Gastrocnemius medialis (tissue), 4 donors: Measurements from ENCODE around the gene CCDC171. TPM values are rescaled to one million over a fixed set of nuclear protein-coding genes. Genes with fewer than 3 reads are reported as not detected.

ENCODE experiments used
- ATAC-seq, 2 donors: fragments of 150-250 bp; one replicate each; pipeline ENCODE4 v1.9.1; 2016
- DNase-seq, 2 donors: peaks; one replicate each; pipeline ENCODE4 v3.0.0-alpha.2; 2019
- H3K27ac ChIP-seq, 4 donors: fragments of 200-600 bp; sonication (generic); 1 replicate in 1 of 4; 2 replicates in 3 of 4; pipeline ENCODE4 v1.5.1; 2016 to 2018; ENCODE audit warnings: mild to moderate bottlenecking in 2 of 4, moderate library complexity in 1 of 4
- H3K27me3 ChIP-seq, 3 donors: fragments of 200-600 bp; sonication (generic) in 2 of 3; 1 replicate in 1 of 3; 2 replicates in 2 of 3; pipeline versions ENCODE4 v1.5.1 to v1.6.0; 2016 to 2019; ENCODE audit warnings: mild to moderate bottlenecking in 1 of 3, moderate library complexity in 1 of 3
- H3K36me3 ChIP-seq, 2 donors: fragments of 200-600 bp; sonication (generic) in 1 of 2; one replicate each; pipeline ENCODE4 v1.5.1; 2017 to 2018
- H3K4me1 ChIP-seq, 2 donors: fragments of 200-600 bp; sonication (generic) in 1 of 2; one replicate each; pipeline ENCODE4 v1.5.1; 2016 to 2017; ENCODE audit warnings: mild to moderate bottlenecking in 2 of 2
- H3K4me3 ChIP-seq, 4 donors: fragments of 200-600 bp; sonication (generic) in 3 of 4; 1 replicate in 1 of 4; 2 replicates in 3 of 4; pipeline ENCODE4 v1.5.1; 2016 to 2019; ENCODE audit warnings: mild to moderate bottlenecking in 2 of 4
- H3K9me3 ChIP-seq, 3 donors: fragments of 200-600 bp; sonication (generic) in 2 of 3; 1 replicate in 1 of 3; 2 replicates in 2 of 3; pipeline ENCODE4 v1.5.1; 2016 to 2019
- POLR2A ChIP-seq, 2 donors: fragments of 450-650 bp; IDR thresholded peaks; one replicate each; pipeline ENCODE4 v1.6.1; 2017; ENCODE audit warnings: antibody characterized with exemption in 2 of 2, mild to moderate bottlenecking in 2 of 2, moderate library complexity in 2 of 2
- in situ Hi-C, 4 donors: fragments of 200-750 bp; cut with MboI; loops; one replicate each; pipeline versions ENCODE4 v1.15.0 to v1.8.0; 2017; ENCODE audit warnings: low sequenced_read_pairs in 4 of 4
- intact Hi-C: fragments of 100-400 bp; cut with DNase I; formaldehyde crosslinking; loops from one replicate; pipeline ENCODE4 v1.15.1; 2023; ENCODE audit warnings: low total_unique reads
- total RNA-seq, 4 donors: library from RNA; depleted of rRNA; stranded (reverse); fragments of >200 nt; gene quantifications; one replicate each; pipeline versions ENCODE4 v1.1.0 to v1.2.3, GENCODE V29; 2016
- TF ChIP-seq, protein P1 (sequence below), 5 experiments: fragments of 450-650 bp in 3 of 5; fragments of 200-600 bp in 2 of 5; sonication (generic) in 2 of 5; IDR thresholded peaks in 4 of 5; conservative IDR thresholded peaks in 1 of 5; 1 replicate in 4 of 5; 2 replicates in 1 of 5; pipeline ENCODE4 v1.5.1; 2016 to 2019; ENCODE audit warnings: antibody characterized with exemption in 5 of 5, mild to moderate bottlenecking in 3 of 5, moderate library complexity in 3 of 5

Gene CCDC171
- total RNA-seq = 1 to 10 TPM in 3 of 4 donors, under 1 TPM in 1; 0.61 to 1.7 (median 1.3) TPM

GRCh38 chr9:15552636-15553527, at the start of gene CCDC171:
Gene CCDC171 (plus strand): TSS chr9:15553043. CDS start chr9:15564089, 11,046 bp downstream.
- intact Hi-C loops (loop anchor here (1.0 to 5.0 kb wide), 3 partner anchors 42 to 246 kb away; partner anchors contain the start of genes SNAPC3 and TTC39B), in situ Hi-C loops (no loop called here)
- H3K27ac ChIP-seq = peak within 1 kb of the TSS; percentile 68 to 80 (median 76)
- no peaks in the 10 kb centered on the region for H3K36me3 ChIP-seq
- ATAC-seq (peak; percentile 95 to 96), DNase-seq (peak; percentile 81 to 86)
- H3K9me3 ChIP-seq = no peaks in the 10 kb centered on the region
- no peaks in the 10 kb centered on the region for H3K27me3 ChIP-seq
- H3K4me3 ChIP-seq = peak within 1 kb of the TSS; percentile 69 to 90 (median 83)
- TF ChIP-seq, protein P1, sequence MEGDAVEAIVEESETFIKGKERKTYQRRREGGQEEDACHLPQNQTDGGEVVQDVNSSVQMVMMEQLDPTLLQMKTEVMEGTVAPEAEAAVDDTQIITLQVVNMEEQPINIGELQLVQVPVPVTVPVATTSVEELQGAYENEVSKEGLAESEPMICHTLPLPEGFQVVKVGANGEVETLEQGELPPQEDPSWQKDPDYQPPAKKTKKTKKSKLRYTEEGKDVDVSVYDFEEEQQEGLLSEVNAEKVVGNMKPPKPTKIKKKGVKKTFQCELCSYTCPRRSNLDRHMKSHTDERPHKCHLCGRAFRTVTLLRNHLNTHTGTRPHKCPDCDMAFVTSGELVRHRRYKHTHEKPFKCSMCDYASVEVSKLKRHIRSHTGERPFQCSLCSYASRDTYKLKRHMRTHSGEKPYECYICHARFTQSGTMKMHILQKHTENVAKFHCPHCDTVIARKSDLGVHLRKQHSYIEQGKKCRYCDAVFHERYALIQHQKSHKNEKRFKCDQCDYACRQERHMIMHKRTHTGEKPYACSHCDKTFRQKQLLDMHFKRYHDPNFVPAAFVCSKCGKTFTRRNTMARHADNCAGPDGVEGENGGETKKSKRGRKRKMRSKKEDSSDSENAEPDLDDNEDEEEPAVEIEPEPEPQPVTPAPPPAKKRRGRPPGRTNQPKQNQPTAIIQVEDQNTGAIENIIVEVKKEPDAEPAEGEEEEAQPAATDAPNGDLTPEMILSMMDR (IDR thresholded peaks at IDR 0.05 in 4 of 5, conservative IDR thresholded peaks at IDR 0.05 in 1 of 5) = no peak
- peak; percentile 31 to 46 for TF ChIP-seq POLR2A (IDR thresholded peaks at IDR 0.05)
- H3K4me1 ChIP-seq = no peaks in the 10 kb centered on the region

DNA sequence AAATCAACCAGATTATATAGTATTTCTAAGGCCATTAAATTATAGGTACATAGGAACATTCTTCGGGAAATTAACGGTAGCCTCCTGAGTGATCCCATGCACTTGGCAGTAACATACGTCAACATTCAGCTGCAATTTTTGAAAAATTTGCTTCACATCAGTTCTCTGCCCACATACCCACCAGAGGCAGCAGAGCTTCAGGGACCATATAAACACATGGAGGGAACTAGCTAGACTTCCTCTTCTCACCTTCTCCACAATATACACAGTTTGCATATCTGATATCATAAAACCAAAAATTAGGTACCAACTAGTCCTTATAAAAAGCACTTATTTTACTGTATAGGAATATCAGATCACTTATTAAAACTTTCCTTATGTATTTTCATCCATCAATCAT, 46.9 kb upstream of the CCDC171 start:
- in situ Hi-C loops = no loop called here
- ATAC-seq = no peak
- peaks cover 0 to 18% of the 10 kb centered on the region in 2 donors for H3K36me3 ChIP-seq
- intact Hi-C loops = no loop called here
- no peak for TF ChIP-seq POLR2A (IDR thresholded peaks at IDR 0.05)
- TF ChIP-seq, protein P1 (IDR thresholded peaks at IDR 0.05 in 4 of 5, conservative IDR thresholded peaks at IDR 0.05 in 1 of 5) = no peak
- H3K27ac ChIP-seq = no peak overlapping the region
- no peak for DNase-seq
- no peaks in the 10 kb centered on the region for H3K9me3 ChIP-seq
- no peaks in the 10 kb centered on the region for H3K27me3 ChIP-seq
- H3K4me1 ChIP-seq = peaks cover 0 to 11% of the 10 kb centered on the region in 2 donors
- H3K4me3 ChIP-seq = no peak overlapping the region

- intact Hi-C loops = loop anchor here (2.0 to 5.0 kb wide), 2 partner anchors 87 to 203 kb away; partner anchors contain the start of genes SNAPC3 and TTC39B
- ATAC-seq = peak; percentile 79 to 82
- in situ Hi-C loops = no loop called here
Observed at GRCh38 chr9:15509931-15510788, 42.7 kb upstream of the CCDC171 start.

More at GRCh38 chr9:15509931-15510788, 42.7 kb upstream of the CCDC171 start:
- no peaks in the 10 kb centered on the region for H3K27me3 ChIP-seq
- H3K36me3 ChIP-seq = peaks cover 0 to 12% of the 10 kb centered on the region in 2 donors
- DNase-seq = peak in 1 of 2 donors; percentile 14
- peaks cover 5 to 18% of the 10 kb centered on the region in 2 donors for H3K4me1 ChIP-seq
- H3K27ac ChIP-seq = peak overlapping the region; percentile 75 to 92 (median 89)
- TF ChIP-seq, protein P1 (IDR thresholded peaks at IDR 0.05 in 4 of 5, conservative IDR thresholded peaks at IDR 0.05 in 1 of 5) = peak in 1 of 5 experiments; percentile 3
- no peak for TF ChIP-seq POLR2A (IDR thresholded peaks at IDR 0.05)
- no peaks in the 10 kb centered on the region for H3K9me3 ChIP-seq
- peak overlapping the region; percentile 74 to 92 (median 86) for H3K4me3 ChIP-seq
